CMK (cell line): Measurements from ENCODE around the gene MYOCD.
"Not testable (repeated sequence)": the region's sequence is repeated elsewhere in the genome, so short reads cannot be mapped to it uniquely, and the experiment has no call there.

ENCODE experiments used
- DNase-seq: peaks from one replicate; pipeline ENCODE4 v3.0.0-alpha.2; 2010; ENCODE audit warnings: low read depth

Gene MYOCD, protein sequence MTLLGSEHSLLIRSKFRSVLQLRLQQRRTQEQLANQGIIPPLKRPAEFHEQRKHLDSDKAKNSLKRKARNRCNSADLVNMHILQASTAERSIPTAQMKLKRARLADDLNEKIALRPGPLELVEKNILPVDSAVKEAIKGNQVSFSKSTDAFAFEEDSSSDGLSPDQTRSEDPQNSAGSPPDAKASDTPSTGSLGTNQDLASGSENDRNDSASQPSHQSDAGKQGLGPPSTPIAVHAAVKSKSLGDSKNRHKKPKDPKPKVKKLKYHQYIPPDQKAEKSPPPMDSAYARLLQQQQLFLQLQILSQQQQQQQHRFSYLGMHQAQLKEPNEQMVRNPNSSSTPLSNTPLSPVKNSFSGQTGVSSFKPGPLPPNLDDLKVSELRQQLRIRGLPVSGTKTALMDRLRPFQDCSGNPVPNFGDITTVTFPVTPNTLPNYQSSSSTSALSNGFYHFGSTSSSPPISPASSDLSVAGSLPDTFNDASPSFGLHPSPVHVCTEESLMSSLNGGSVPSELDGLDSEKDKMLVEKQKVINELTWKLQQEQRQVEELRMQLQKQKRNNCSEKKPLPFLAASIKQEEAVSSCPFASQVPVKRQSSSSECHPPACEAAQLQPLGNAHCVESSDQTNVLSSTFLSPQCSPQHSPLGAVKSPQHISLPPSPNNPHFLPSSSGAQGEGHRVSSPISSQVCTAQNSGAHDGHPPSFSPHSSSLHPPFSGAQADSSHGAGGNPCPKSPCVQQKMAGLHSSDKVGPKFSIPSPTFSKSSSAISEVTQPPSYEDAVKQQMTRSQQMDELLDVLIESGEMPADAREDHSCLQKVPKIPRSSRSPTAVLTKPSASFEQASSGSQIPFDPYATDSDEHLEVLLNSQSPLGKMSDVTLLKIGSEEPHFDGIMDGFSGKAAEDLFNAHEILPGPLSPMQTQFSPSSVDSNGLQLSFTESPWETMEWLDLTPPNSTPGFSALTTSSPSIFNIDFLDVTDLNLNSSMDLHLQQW

DNA sequence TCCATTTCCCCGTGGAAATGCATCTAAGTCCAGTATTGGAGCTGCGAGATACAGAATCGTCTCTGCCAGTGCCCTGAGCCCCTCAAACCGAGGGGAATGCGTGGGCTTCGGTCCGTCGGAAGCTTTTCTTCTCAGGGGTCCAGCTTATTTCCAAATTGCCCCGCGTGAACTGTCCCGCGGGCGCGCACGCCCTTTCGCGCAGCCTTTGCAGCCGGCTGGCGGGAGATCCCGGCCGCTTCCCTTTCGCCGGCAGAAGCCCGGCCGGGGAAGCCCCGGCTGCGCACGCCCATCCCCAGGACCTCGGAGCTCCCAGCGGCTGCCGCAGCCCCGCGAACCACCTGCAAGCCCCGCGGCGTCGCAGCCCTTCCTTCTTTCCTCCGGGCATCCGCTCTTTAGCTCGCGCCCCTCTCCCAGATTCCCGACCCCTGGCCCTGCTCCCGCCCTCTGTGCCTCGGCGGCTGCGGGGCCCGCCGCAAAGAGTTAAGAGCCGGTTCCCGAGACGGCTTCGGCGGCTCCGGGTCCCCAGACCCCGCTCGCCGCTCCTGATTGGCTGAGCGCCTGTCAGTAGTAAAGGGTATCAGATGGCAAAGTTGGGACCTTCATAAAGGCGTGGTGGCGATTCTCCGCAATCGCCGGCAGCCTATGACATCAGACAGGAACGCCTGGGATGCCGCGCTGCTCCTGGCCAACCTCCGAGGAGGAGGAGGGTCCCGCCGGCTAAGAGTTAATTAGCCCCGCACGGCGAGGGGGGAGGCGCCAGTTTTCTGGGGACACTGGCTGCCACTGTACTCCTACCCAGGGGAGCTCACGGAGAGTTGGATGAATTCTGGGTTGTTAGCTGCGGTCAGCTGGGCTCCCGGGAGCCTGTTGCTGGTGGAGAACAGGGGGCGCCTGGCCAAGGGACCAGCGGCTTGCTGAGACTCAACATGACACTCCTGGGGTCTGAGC is at the start of gene MYOCD:
MYOCD (plus strand) TSS at position 628 of the 948 bp plus-strand sequence; CDS start at position 927, 299 bp downstream.
- no peak for DNase-seq

DNA sequence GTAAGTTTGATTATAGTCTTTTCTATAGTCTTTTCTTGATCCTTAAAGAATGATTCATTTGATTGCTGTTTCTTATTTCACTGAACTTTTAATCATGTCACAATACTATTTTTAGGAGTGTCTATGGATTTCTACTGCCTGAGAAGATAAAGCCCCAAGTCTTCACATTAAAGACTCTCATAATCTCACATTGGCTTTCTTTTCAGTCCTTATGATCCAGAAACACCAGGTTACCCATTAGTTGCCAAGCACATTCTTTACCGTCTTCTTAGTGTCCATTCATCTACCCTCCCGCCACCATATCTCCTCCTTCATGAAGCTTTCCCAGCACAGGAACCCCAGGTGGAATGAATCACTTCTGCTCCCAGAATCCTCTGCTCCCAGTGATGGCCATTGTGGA is 49.5 kb upstream of the MYOCD start:
- DNase-seq = no peak

DNA sequence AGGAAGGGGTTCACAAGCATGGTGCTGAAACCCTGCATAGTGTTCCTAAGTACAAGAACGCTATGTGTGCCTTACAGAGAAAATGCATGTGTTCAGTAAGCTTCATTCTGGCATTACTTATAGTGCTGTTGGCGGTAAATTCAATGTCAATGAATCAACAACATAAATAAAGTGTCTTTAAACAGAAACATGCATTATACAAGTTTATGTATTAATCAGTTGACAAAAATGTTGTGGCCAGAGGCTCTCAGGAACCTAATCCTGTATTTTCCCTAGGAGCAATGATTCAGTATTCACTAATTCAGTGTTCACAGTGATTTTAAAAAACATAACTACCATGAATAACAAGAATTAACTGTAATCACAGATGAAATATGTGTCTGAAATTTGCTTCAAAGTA is 47.1 kb upstream of the MYOCD start:
- no peak for DNase-seq

GRCh38 chr17:12619459-12620199 is 46.1 kb upstream of the MYOCD start:
- DNase-seq = no peak

GRCh38 chr17:12620200-12620720 is 45.4 kb upstream of the MYOCD start:
- no peak for DNase-seq

GRCh38 chr17:12622726-12623125 is 43.0 kb upstream of the MYOCD start:
- DNase-seq = no peak

DNA sequence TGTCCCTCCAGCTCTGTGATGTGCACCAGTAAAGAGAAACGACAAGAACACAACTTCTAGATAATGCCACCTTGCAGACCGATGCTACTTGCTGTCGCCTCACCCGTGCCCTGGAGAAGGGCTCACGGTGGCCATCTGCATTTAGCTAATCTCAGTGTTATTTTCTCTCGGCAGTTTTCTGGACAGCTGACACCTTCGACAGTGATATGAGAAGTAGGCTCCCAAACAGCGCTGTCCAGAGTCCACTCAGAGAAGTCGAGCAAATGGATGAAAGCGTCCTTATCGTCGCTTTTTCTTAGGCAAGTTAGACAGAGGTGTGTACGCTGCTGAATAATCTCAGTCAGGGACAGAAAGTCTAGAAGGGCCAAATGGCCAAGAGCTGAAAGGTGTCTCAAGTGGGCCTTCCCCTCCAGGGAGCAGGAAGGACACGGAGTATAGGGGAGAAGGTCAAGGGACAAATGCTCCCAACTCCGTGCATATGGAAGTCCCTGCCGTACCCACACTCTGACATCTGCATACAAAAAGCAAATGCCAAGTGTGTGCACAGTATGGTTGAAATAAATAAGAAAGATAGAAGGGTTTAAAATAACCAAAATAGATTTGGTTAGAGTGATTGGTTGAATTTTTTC is 42.4 kb upstream of the MYOCD start:
- no peak for DNase-seq

GRCh38 chr17:12624211-12624610 is 41.5 kb upstream of the MYOCD start:
- no peak for DNase-seq

DNA sequence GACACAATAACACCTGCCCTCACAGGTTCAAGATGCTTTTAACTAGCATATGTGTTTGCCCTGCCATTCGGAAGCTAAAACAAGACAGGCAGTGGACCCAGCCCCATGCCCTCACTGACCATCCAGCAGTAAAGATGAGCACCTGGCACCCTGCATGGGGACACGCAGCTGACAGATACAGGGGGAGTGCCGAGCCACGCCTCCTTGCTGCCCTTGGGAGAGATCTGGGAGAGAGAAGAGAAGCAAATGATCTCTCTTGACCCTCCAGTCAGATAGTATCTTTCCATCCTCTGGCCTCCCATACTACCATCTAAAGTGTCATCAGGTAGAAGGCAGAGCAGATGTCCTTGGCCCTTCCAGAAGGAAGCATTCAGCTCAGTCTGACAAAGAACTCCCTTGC is 40.6 kb upstream of the MYOCD start:
- no peak for DNase-seq

DNA sequence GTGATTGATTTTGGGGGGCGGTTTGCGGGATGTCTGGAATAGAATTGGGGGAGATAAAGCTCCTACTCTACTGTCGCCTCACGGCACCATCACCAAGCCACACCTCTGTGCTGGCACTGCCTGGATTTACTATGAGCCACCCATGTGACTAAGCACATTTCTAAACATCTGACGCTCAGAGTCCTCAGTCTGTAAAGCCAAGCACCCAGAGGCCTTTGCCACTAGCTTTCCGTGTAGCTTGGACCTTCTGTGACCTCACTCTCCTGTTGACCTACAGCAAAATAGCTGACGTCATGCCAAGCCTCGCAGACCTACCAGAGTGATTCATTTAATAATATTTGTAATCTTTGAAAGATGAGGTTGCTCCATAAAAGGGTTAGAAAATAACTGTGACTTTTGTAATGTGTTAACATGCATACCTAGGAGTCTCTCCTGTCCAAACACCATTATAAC is 38.5 kb upstream of the MYOCD start:
- DNase-seq = no peak

GRCh38 chr17:12627781-12628451 is 37.8 kb upstream of the MYOCD start:
- no peak for DNase-seq

DNA sequence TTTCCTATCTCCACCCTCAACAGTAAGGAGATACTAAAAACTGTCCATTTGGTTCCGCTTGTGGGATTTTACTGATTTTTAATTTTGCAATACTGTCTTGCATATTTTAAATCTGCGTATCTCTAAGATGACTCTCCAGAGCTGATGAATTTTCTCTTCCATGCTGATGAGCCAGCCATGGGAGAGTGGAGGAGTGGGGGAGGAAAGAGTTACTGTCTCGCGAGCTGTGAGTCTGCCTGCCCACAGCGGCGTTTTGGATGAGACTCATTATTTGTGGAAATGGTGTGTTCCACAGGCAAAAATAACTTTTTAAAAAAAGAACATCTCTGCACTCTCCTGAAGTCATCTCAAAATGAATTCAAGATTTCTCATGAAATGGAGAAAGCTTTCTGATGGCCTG is 34.6 kb upstream of the MYOCD start:
- no peak for DNase-seq

DNA sequence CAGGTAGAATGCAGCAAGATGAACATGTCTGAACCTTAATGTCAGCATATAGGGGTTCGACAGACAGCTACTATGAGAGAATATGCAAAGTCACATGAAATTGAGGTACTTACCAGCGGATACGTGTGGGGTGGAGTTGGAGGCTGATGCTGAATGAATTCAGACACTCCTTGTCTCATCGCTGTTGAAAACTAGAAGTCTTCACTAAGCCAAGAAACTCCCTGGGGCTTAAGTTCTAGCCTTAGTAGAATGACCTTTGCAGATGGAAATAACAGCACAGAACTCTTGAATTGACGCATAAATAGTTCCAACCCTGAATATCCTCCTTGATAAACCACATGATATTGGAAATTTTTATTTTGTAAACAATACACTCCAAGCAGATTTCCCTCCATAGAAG is 32.9 kb upstream of the MYOCD start:
- DNase-seq = no peak

DNA sequence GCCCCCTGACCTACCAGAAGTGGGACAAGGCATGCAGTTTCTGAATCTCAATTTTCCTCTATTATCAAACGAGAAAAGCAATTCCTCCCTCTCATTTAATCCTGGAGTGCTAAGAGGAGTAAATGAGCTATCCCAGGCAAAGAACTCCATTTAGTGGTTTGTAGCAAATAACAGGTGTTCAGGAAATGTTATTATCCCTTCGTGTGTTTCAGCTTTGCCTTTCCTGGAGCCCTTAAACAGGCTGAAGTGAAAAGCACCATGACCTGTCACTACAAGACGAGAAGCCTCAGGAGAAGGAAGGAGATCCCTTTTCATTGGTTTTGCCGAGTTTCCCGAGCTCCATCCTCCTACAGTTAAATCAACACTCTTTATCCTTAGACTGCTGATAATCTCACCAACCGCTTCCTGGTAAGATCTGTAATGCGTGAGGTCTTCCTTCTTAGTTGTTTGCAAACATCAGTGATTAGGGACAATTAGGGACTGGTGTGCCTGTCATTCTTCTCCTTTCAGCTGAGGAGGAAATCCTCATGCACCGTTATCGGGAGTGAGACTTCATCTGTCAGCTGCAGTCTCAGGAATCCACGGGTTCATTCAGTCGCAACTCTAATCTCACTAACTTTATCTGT is 30.8 kb upstream of the MYOCD start:
- DNase-seq = peak; percentile 0

GRCh38 chr17:12635996-12636395 is 29.7 kb upstream of the MYOCD start:
- not testable (repeated sequence) for DNase-seq

DNA sequence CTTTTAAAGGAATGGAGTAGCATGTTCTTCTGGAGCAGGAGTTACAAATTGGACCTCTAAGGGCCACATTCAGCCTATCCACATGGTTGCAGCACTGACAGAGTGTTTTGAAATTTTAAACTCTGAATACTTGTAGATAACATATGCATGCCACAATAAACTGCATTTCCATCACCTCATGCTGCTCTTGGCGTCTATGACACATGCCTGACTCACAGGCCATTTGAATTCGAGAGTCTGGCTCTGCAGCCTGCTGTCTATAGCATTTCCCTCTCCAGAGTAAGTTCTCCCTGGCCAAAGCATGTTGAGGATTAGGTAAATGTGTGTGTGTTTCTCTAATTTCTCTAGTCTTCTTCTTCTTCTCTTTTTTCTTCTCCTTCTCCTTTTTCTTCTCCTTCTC is 28.7 kb upstream of the MYOCD start:
- no peak for DNase-seq

GRCh38 chr17:12637745-12638651 is 27.7 kb upstream of the MYOCD start:
- DNase-seq = no peak

GRCh38 chr17:12640364-12640763 is 25.3 kb upstream of the MYOCD start:
- no peak for DNase-seq
